H9 (cell line): Measurements from ENCODE around the gene VAV2. TPM values are rescaled to one million over a fixed set of nuclear protein-coding genes. Genes with fewer than 3 reads are reported as not detected.
A peak's percentile ranks its signal among the peaks of the same experiment; 100 is the strongest.

Experiments used
- DNase-seq: peaks from one replicate; pipeline ENCODE4 v3.0.0-alpha.2; 2017
- H2AFZ ChIP-seq: one replicate; pipeline ENCODE4 v1.6.1; 2013; ENCODE audit warnings: mild to moderate bottlenecking, low read length, control low read depth, moderate library complexity
- H2AK5ac ChIP-seq: 2 replicates; pipeline ENCODE4 v1.6.1; 2013; ENCODE audit warnings: low read length, control low read depth, mixed read lengths; ENCODE audit not compliant: insufficient read length
- H2BK120ac ChIP-seq: one replicate; pipeline ENCODE4 v1.6.1; 2013; ENCODE audit warnings: low read depth, mild to moderate bottlenecking, low read length, control low read depth, inconsistent platforms; ENCODE audit not compliant: poor library complexity, severe bottlenecking
- H2BK12ac ChIP-seq: 2 replicates; pipeline ENCODE4 v1.6.1; 2013; ENCODE audit warnings: low read length, control low read depth, mixed read lengths, low read depth; ENCODE audit not compliant: insufficient read length
- H2BK15ac ChIP-seq: 2 replicates; pipeline ENCODE4 v1.6.1; 2013; ENCODE audit warnings: low read depth, low read length, control low read depth
- H2BK20ac ChIP-seq: one replicate; pipeline ENCODE4 v1.6.1; 2013; ENCODE audit warnings: low read depth, mild to moderate bottlenecking, low read length, control low read depth, inconsistent platforms; ENCODE audit not compliant: poor library complexity, severe bottlenecking
- H2BK5ac ChIP-seq: 2 replicates; pipeline ENCODE4 v1.6.1; 2013; ENCODE audit warnings: low read length, control low read depth, mixed read lengths; ENCODE audit not compliant: insufficient read length
- H3K14ac ChIP-seq: 2 replicates; pipeline ENCODE4 v1.6.1; 2013; ENCODE audit warnings: low read length, control low read depth; ENCODE audit not compliant: insufficient read depth
- H3K18ac ChIP-seq: 2 replicates; pipeline ENCODE4 v1.6.1; 2013; ENCODE audit warnings: low read depth, mild to moderate bottlenecking, mixed read lengths, low read length, control low read depth; ENCODE audit not compliant: insufficient read length
- H3K23ac ChIP-seq: 2 replicates; pipeline ENCODE4 v1.6.1; 2013; ENCODE audit warnings: low read length, control low read depth, mixed read lengths, low read depth; ENCODE audit not compliant: insufficient read length
- H3K23me2 ChIP-seq: 2 replicates; pipeline ENCODE4 v1.6.1; 2013; ENCODE audit warnings: low read depth, mild to moderate bottlenecking, mixed read lengths, low read length, control low read depth; ENCODE audit not compliant: insufficient read length, poor library complexity, severe bottlenecking
- H3K27ac ChIP-seq: 2 replicates; pipeline ENCODE4 v1.5.1; 2013; ENCODE audit warnings: low read length, control low read depth, mixed read lengths, low read depth; ENCODE audit not compliant: insufficient read length
- H3K27me3 ChIP-seq: 2 replicates; pipeline ENCODE4 v1.6.1; 2013; ENCODE audit warnings: low read length, control low read depth, inconsistent platforms; ENCODE audit not compliant: insufficient read depth
- H3K4ac ChIP-seq: 2 replicates; pipeline ENCODE4 v1.6.1; 2013; ENCODE audit warnings: low read depth, mild to moderate bottlenecking, control low read depth, inconsistent platforms, low read length, moderate library complexity
- H3K4me1 ChIP-seq: 2 replicates; pipeline ENCODE4 v1.6.1; 2013; ENCODE audit warnings: low read length, control low read depth, inconsistent platforms; ENCODE audit not compliant: insufficient read depth
- H3K4me2 ChIP-seq: 2 replicates; pipeline ENCODE4 v1.6.1; 2013; ENCODE audit warnings: low read length, control low read depth, mixed read lengths; ENCODE audit not compliant: insufficient read length, insufficient read depth
- H3K56ac ChIP-seq: 2 replicates; pipeline ENCODE4 v1.6.1; 2013; ENCODE audit warnings: low read depth, mild to moderate bottlenecking, mixed read lengths, low read length, control low read depth; ENCODE audit not compliant: insufficient read length
- H3K79me1 ChIP-seq: 2 replicates; pipeline ENCODE4 v1.6.1; 2013; ENCODE audit warnings: low read depth, mild to moderate bottlenecking, moderate library complexity, low read length, control low read depth, inconsistent platforms; ENCODE audit not compliant: insufficient read depth, poor library complexity, severe bottlenecking
- H3K79me2 ChIP-seq: 2 replicates; pipeline ENCODE4 v1.6.1; 2013; ENCODE audit warnings: low read length, control low read depth, inconsistent platforms; ENCODE audit not compliant: insufficient read depth
- H3K9ac ChIP-seq: 2 replicates; pipeline ENCODE4 v1.6.1; 2013; ENCODE audit warnings: low read length, control low read depth, mixed read lengths; ENCODE audit not compliant: insufficient read length; ENCODE audit errors: extremely low read depth
- H3K9me3 ChIP-seq: one replicate; pipeline ENCODE4 v1.6.1; 2013; ENCODE audit warnings: low read depth, low read length, inconsistent platforms; ENCODE audit not compliant: control insufficient read depth
- H3T11ph ChIP-seq: one replicate; pipeline ENCODE4 v1.6.1; 2013; ENCODE audit warnings: mild to moderate bottlenecking, low read length, control low read depth, inconsistent platforms
- H4K20me1 ChIP-seq: one replicate; pipeline ENCODE4 v1.6.1; 2013; ENCODE audit not compliant: control insufficient read depth, insufficient read length, insufficient read depth
- H4K5ac ChIP-seq: 2 replicates; pipeline ENCODE4 v1.6.1; 2013; ENCODE audit warnings: low read depth, mild to moderate bottlenecking, mixed read lengths, low read length, control low read depth; ENCODE audit not compliant: insufficient read length
- H4K8ac ChIP-seq: replicated peaks from 2 replicates; pipeline ENCODE4 v1.6.1; 2013; ENCODE audit warnings: low read length, control low read depth, mixed read lengths, low read depth; ENCODE audit not compliant: insufficient read length
- H4K91ac ChIP-seq: 2 replicates; pipeline ENCODE4 v1.6.1; 2013; ENCODE audit warnings: low read depth, mild to moderate bottlenecking, moderate library complexity, mixed read lengths, low read length, control low read depth; ENCODE audit not compliant: insufficient read length
- H3K27ac Mint-ChIP-seq, 3 experiments: 2 replicates in 2 of 3; 3 replicates in 1 of 3; pipeline ENCODE4 v1.8.0; 2020 to 2021; ENCODE audit warnings: mixed read lengths in 3 of 3, mild to moderate bottlenecking in 1 of 3, moderate library complexity in 1 of 3
- H3K27me3 Mint-ChIP-seq: 2 replicates; pipeline ENCODE4 v1.8.0; 2021; ENCODE audit warnings: low read depth, mild to moderate bottlenecking, moderate library complexity, mixed read lengths
- H3K36me3 Mint-ChIP-seq, 3 experiments: 2 replicates in 2 of 3; 3 replicates in 1 of 3; pipeline ENCODE4 v1.8.0; 2020 to 2021; ENCODE audit warnings: low read depth in 3 of 3, mixed read lengths in 3 of 3; ENCODE audit not compliant: insufficient read depth in 1 of 3
- H3K4me1 Mint-ChIP-seq, 2 experiments: 2 replicates each; pipeline ENCODE4 v1.8.0; 2020; ENCODE audit warnings: mixed read lengths in 2 of 2
- H3K4me3 Mint-ChIP-seq, 2 experiments: 2 replicates in 1 of 2; 3 replicates in 1 of 2; pipeline ENCODE4 v1.8.0; 2020 to 2021; ENCODE audit warnings: mild to moderate bottlenecking in 2 of 2, mixed read lengths in 2 of 2, moderate library complexity in 1 of 2
- H3K9me3 Mint-ChIP-seq, 2 experiments: 2 replicates in 1 of 2; 3 replicates in 1 of 2; pipeline ENCODE4 v1.8.0; 2020; ENCODE audit warnings: mild to moderate bottlenecking in 2 of 2, mixed read lengths in 2 of 2, moderate library complexity in 1 of 2
- WGBS: extraction: QIAGEN DNeasy Blood & Tissue Kit; methylation state at CpG from one replicate; pipeline ENCODE4 v1.1.7; 2013; ENCODE audit warnings: missing lambda C conversion rate, low lambda C conversion rate, mixed read lengths; ENCODE audit not compliant: insufficient read length; ENCODE audit errors: extremely low coverage; 5-methylcytosine and 5-hydroxymethylcytosine counted together
- total RNA-seq: library from RNA; stranded (reverse); gene quantifications from 2 replicates; pipeline ENCODE4 v1.2.1, GENCODE V29; 2021
- TF ChIP-seq, protein P1 (sequence below): fragments of 200-600 bp; sonication (generic); conservative IDR thresholded peaks from 3 replicates; pipeline ENCODE4 v1.8.0; 2021; ENCODE audit warnings: antibody characterized with exemption, mild to moderate bottlenecking

VAV2 gene
- total RNA-seq, 1 experiment from 2014 or later: 58.7 TPM

DNA sequence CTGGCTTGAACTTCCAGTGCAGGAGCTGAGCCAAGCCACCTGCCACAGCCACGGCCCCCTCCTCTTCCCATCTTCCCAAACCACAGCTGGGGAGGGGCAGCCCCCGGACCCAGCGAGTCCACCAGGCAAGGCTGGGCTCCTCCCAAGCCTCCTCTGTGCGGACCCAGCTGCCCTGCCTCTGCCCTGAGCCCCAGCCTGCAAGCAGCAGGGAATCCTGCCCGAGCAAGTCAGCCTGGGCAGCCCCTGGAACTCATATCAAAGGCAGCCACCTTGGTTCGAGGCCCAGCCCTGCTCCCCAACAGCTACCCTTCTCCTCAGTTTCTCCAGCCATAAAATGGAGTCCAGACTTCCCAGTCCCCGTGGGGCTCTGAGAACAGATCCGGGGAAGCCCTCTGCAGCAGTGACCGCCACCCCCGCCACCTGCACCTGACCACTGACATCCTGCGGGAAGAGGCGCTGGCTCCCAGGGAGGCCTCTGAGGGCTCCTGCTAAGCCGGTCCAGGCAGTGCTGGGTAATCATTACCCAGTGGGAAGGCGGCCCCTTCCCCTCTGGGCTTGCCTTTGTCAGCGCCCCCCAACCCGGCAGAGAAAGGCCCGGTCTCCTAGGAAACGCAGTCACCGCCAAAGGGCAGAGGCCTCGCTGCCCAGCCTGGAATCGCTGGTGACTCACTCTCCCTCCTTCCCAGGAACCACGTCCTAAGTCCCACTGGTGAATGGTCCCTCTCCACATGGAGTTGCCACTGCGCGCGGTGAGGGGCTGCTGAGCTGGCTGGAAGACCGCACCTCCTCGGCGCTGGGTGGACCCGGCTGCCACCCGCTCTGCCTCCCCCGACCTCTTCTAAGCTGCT is 1.5 kb downstream of the VAV2 start:
- peaks cover 15% of the 10 kb centered on the region for H3K23me2 ChIP-seq
- peak overlapping the region; percentile 74 for H3K4me2 ChIP-seq
- no peak overlapping the region for H2BK15ac ChIP-seq
- TF ChIP-seq, protein P1, sequence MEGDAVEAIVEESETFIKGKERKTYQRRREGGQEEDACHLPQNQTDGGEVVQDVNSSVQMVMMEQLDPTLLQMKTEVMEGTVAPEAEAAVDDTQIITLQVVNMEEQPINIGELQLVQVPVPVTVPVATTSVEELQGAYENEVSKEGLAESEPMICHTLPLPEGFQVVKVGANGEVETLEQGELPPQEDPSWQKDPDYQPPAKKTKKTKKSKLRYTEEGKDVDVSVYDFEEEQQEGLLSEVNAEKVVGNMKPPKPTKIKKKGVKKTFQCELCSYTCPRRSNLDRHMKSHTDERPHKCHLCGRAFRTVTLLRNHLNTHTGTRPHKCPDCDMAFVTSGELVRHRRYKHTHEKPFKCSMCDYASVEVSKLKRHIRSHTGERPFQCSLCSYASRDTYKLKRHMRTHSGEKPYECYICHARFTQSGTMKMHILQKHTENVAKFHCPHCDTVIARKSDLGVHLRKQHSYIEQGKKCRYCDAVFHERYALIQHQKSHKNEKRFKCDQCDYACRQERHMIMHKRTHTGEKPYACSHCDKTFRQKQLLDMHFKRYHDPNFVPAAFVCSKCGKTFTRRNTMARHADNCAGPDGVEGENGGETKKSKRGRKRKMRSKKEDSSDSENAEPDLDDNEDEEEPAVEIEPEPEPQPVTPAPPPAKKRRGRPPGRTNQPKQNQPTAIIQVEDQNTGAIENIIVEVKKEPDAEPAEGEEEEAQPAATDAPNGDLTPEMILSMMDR: no peak
- H3K56ac ChIP-seq: no peak overlapping the region
- no peaks in the 10 kb centered on the region for H3K9me3 ChIP-seq
- no peak overlapping the region for H2BK5ac ChIP-seq
- H2AFZ ChIP-seq: no peak overlapping the region
- Mint-ChIP-seq H3K27ac (no peak overlapping the region), H3K27me3 (no peaks in the 10 kb centered on the region), H3K9me3 (no peaks in the 10 kb centered on the region; a peak in 1 of 5 replicates), H3K36me3 (no peaks in the 10 kb centered on the region), H3K4me3 (peak overlapping the region; percentile 85 to 86), H3K4me1 (peaks cover 35 to 48% of the 10 kb centered on the region in 2 experiments)
- H4K20me1 ChIP-seq: no peaks in the 10 kb centered on the region
- no peaks in the 10 kb centered on the region for H3K27me3 ChIP-seq
- no peak overlapping the region for H3K27ac ChIP-seq
- H3K18ac ChIP-seq: no peak overlapping the region
- H3K4me1 ChIP-seq: no peaks in the 10 kb centered on the region; the same call in 1 of the 2 replicates
- no peak overlapping the region for H3T11ph ChIP-seq
- H3K14ac ChIP-seq: peak overlapping the region; percentile 64; the same call in 1 of the 2 replicates
- H3K23ac ChIP-seq: no peak overlapping the region
- H2BK120ac ChIP-seq: no peak overlapping the region
- H4K5ac ChIP-seq: no peak overlapping the region
- H2BK20ac ChIP-seq: no peak overlapping the region
- H2BK12ac ChIP-seq: no peak overlapping the region
- no peak overlapping the region for H3K4ac ChIP-seq
- H4K8ac ChIP-seq: no peak overlapping the region
- WGBS: no CpG with 5 or more reads among the region's 31 CpGs
- H4K91ac ChIP-seq: no peak overlapping the region
- H2AK5ac ChIP-seq: no peak overlapping the region
- H3K79me1 ChIP-seq: peaks cover 4% of the 10 kb centered on the region
- H3K9ac ChIP-seq: peak overlapping the region; percentile 24
- DNase-seq: no peak
- peaks cover 27% of the 10 kb centered on the region; the same call in 1 of the 2 replicates for H3K79me2 ChIP-seq
